Keratinocyte (primary cell): ENCODE data around the gene IGFL2.

Experiments used
- EZH2 ChIP-seq: IDR thresholded peaks from one replicate; pipeline ENCODE4 v1.6.1; 2012; ENCODE audit warnings: inconsistent platforms, mild to moderate bottlenecking, low read length, moderate library complexity
- TF ChIP-seq, protein P1 (sequence below), 3 experiments: IDR thresholded peaks in 1 of 3; conservative IDR thresholded peaks in 1 of 3; optimal IDR thresholded peaks in 1 of 3; 2 replicates in 2 of 3; 3 replicates in 1 of 3; pipeline versions ENCODE3 to v1.5.1; 2011; ENCODE audit warnings: low read length in 3 of 3, mild to moderate bottlenecking in 3 of 3, moderate library complexity in 2 of 3, control low read depth in 1 of 3, inconsistent platforms in 1 of 3; ENCODE audit not compliant: insufficient read depth in 2 of 3; ENCODE audit errors: extremely low read depth in 1 of 3

DNA sequence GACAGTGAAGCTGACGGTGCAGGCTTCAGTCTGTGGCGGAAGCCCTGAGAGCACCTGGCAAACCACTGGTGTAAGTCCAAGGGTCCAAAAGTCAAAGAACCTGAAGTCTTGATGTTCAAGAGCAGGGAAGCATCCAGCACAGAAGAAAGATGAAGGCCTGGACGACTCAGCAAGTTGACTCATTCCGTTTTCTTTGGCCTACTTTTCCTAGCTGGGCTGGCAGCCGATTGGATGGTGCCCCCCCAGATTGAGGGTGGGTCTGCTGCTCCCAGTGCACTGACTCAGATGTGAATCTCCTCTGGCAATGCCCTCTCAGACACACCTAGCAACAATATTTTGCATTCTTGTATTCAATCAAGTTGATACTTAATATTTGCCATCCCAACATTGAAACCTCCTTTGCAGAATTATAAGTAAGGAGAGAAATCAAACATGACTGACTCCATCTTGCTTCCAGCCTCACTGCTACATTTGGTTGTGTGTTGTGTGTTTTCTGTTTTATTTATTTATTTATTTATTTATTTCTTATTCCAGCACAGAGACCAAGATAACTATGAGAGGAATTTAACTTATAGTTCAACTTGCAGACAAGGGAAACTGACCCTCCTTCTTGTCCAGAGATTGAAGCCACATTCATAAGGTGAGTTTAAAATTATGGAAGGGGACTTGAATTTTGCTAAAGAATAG, 32.8 kb downstream of the IGFL2 start:
- TF ChIP-seq, protein P1, sequence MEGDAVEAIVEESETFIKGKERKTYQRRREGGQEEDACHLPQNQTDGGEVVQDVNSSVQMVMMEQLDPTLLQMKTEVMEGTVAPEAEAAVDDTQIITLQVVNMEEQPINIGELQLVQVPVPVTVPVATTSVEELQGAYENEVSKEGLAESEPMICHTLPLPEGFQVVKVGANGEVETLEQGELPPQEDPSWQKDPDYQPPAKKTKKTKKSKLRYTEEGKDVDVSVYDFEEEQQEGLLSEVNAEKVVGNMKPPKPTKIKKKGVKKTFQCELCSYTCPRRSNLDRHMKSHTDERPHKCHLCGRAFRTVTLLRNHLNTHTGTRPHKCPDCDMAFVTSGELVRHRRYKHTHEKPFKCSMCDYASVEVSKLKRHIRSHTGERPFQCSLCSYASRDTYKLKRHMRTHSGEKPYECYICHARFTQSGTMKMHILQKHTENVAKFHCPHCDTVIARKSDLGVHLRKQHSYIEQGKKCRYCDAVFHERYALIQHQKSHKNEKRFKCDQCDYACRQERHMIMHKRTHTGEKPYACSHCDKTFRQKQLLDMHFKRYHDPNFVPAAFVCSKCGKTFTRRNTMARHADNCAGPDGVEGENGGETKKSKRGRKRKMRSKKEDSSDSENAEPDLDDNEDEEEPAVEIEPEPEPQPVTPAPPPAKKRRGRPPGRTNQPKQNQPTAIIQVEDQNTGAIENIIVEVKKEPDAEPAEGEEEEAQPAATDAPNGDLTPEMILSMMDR (optimal IDR thresholded peaks at IDR 0.05 in 1 of 3, IDR thresholded peaks at IDR 0.05 in 1 of 3, conservative IDR thresholded peaks at IDR 0.05 in 1 of 3; ENCODE audit: extremely low read depth in 1 of 3, insufficient read depth in 2 of 3, low read length in 3 of 3) = no peak
- TF ChIP-seq EZH2 = no peak
